Keratinocyte (primary cell): ENCODE measurements around the gene WDR47.

Experiments used
- EZH2 ChIP-seq: IDR thresholded peaks from one replicate; pipeline ENCODE4 v1.6.1; 2012; ENCODE audit warnings: inconsistent platforms, mild to moderate bottlenecking, low read length, moderate library complexity
- TF ChIP-seq, protein P1 (sequence below), 3 experiments: IDR thresholded peaks in 1 of 3; conservative IDR thresholded peaks in 1 of 3; optimal IDR thresholded peaks in 1 of 3; 2 replicates in 2 of 3; 3 replicates in 1 of 3; pipeline versions ENCODE3 to v1.5.1; 2011; ENCODE audit warnings: low read length in 3 of 3, mild to moderate bottlenecking in 3 of 3, moderate library complexity in 2 of 3, control low read depth in 1 of 3, inconsistent platforms in 1 of 3; ENCODE audit not compliant: insufficient read depth in 2 of 3; ENCODE audit errors: extremely low read depth in 1 of 3

DNA sequence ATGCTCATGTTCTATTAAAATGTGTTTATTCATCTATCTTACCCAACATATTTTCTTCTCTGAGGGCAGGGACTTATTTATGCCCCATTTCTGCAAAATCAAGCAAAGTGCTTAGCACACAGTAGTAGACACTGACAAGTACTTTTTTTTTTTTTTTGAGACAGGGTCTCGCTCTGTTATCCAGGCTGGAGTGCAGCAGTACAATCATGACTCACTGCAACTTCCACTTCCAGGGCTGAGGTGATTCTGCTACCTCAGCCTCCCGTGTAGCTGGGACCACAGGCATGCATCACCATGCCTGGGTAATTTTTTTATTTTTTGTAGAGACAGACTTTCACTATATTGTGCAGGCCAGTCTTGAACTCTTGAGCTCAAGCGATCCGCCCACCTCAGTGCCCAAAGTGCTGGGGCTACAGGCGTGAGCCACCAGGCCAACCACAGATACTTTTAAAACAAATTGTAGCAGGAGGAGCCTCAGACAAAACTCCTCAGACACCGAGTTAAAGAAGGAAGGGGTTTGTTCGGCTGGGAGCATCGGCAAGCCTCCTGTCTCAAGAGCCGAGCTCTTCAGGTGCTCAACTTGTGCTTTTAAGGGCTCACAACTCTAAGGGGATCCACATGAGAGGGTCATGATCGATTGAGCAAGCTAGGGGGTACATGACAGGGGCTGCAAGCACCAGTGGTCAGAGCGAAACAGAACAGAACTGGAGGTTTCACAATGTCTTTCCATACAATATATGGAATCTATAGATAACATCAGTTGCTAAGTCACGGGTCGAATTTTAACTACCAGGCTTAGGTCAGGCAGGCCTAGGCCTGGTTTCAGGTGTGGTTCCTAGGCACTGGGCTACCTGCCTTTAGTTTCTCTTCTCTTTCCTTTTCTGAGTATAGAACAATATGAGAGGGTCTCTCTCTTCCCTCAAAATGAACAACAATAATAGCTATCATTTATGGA is 42.9 kb upstream of the WDR47 start:
- TF ChIP-seq, protein P1, sequence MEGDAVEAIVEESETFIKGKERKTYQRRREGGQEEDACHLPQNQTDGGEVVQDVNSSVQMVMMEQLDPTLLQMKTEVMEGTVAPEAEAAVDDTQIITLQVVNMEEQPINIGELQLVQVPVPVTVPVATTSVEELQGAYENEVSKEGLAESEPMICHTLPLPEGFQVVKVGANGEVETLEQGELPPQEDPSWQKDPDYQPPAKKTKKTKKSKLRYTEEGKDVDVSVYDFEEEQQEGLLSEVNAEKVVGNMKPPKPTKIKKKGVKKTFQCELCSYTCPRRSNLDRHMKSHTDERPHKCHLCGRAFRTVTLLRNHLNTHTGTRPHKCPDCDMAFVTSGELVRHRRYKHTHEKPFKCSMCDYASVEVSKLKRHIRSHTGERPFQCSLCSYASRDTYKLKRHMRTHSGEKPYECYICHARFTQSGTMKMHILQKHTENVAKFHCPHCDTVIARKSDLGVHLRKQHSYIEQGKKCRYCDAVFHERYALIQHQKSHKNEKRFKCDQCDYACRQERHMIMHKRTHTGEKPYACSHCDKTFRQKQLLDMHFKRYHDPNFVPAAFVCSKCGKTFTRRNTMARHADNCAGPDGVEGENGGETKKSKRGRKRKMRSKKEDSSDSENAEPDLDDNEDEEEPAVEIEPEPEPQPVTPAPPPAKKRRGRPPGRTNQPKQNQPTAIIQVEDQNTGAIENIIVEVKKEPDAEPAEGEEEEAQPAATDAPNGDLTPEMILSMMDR (optimal IDR thresholded peaks at IDR 0.05 in 1 of 3, IDR thresholded peaks at IDR 0.05 in 1 of 3, conservative IDR thresholded peaks at IDR 0.05 in 1 of 3; ENCODE audit: extremely low read depth in 1 of 3, insufficient read depth in 2 of 3, low read length in 3 of 3) = no peak
- TF ChIP-seq EZH2 = no peak
